ENCODE results near the gene FADS3.

DNA sequence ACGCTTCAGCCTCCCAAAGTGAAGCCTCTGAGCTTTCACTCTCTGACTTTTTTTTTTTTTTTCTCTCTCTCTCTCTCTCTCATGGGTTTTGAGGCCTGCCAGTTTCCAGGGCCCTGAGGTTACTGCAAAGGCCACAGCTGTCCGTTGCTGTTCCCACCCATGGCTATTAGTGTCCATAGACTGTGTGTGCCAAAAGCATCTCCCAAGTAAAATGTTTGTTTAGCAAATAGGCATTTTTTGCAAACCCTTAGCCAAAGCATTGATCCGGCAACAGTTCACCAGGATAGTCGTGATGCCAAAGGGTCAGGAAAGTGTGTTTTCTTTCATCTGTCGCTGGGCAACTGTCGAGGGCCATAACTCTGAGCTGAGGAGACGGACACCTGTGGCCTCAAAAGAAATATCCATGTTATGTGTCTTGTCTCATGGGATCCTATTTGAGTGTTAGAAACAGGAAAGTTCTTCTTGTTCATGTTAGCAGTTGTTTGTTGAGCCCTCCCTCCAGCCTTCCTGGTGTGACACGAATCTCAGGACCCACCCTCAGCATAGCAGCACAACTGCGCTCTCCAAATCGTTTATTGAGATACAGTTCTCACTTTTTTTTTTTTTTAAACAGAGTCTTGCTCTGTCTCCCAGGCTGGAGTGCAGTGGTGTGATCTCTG is 44.9 kb downstream of the FADS3 start:
- TF ChIP-seq, protein P1, sequence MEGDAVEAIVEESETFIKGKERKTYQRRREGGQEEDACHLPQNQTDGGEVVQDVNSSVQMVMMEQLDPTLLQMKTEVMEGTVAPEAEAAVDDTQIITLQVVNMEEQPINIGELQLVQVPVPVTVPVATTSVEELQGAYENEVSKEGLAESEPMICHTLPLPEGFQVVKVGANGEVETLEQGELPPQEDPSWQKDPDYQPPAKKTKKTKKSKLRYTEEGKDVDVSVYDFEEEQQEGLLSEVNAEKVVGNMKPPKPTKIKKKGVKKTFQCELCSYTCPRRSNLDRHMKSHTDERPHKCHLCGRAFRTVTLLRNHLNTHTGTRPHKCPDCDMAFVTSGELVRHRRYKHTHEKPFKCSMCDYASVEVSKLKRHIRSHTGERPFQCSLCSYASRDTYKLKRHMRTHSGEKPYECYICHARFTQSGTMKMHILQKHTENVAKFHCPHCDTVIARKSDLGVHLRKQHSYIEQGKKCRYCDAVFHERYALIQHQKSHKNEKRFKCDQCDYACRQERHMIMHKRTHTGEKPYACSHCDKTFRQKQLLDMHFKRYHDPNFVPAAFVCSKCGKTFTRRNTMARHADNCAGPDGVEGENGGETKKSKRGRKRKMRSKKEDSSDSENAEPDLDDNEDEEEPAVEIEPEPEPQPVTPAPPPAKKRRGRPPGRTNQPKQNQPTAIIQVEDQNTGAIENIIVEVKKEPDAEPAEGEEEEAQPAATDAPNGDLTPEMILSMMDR (IDR thresholded peaks at IDR 0.05; ENCODE audit: low read length): no peak
- TF ChIP-seq EZH2 (IDR thresholded peaks at IDR 0.05; ENCODE audit: borderline replicate concordance, low read length): no peak
